MM.1S (cell line): ENCODE results near the gene ATP2B2.

Source experiments
- CTCF ChIP-seq: fragments of 300-600 bp; sonication (generic); IDR thresholded peaks from 2 replicates; pipeline ENCODE4 v1.5.1; 2016; ENCODE audit warnings: antibody characterized with exemption, low read length, mixed read lengths
- EZH2 ChIP-seq: fragments of 300-600 bp; sonication (generic); optimal IDR thresholded peaks from 2 replicates; pipeline ENCODE3; 2017; ENCODE audit warnings: low read depth, mild to moderate bottlenecking, antibody characterized with exemption, low read length, mixed read lengths
- EZH2phosphoT487 ChIP-seq: fragments of 300-600 bp; sonication (generic); IDR thresholded peaks from 2 replicates; pipeline ENCODE4 v1.6.1; 2018; ENCODE audit warnings: antibody characterized with exemption, low read length

GRCh38 chr3:10371789-10372188 lies 133.6 kb downstream of the ATP2B2 start:
- TF ChIP-seq CTCF (no peak), EZH2phosphoT487 (no peak), EZH2 (no peak)
